Measurements from ENCODE around the gene UBE2H. TPM values are rescaled to one million over a fixed set of nuclear protein-coding genes. Genes with fewer than 3 reads are reported as not detected.

Gene UBE2H
- total RNA-seq (2012; rRNA removed), result 34.6 and 39.2 TPM in 2 replicates
- polyA plus RNA-seq (2012; rRNA removed), result 40.0 and 49.4 TPM in 2 replicates
- 56.6 and 107 TPM in 2 replicates for polyA plus RNA-seq (2012; cell fraction: cytosol; rRNA removed)
- polyA plus RNA-seq (2012; cell fraction: nucleus; rRNA removed; ENCODE audit: low replicate concordance), result 23.4 and 92.0 TPM in 2 replicates
- percentile 97 among the genes with signal in this experiment for Bru-seq, nascent RNA
- BruChase-seq, experiment 1, labeled RNA remaining after a 6-hour chase, result percentile 99 among the genes with signal in this experiment
- percentile 97 among the genes with signal in this experiment for BruChase-seq, experiment 2, labeled RNA remaining after a 2-hour chase
- long read RNA-seq, full-length matches to known transcripts, result 301 of 357 reads
- long read RNA-seq, partial matches to known transcripts, result 4 of 357 reads
- long read RNA-seq, other reads (novel, unspliced or antisense), result 52 of 357 reads

DNA sequence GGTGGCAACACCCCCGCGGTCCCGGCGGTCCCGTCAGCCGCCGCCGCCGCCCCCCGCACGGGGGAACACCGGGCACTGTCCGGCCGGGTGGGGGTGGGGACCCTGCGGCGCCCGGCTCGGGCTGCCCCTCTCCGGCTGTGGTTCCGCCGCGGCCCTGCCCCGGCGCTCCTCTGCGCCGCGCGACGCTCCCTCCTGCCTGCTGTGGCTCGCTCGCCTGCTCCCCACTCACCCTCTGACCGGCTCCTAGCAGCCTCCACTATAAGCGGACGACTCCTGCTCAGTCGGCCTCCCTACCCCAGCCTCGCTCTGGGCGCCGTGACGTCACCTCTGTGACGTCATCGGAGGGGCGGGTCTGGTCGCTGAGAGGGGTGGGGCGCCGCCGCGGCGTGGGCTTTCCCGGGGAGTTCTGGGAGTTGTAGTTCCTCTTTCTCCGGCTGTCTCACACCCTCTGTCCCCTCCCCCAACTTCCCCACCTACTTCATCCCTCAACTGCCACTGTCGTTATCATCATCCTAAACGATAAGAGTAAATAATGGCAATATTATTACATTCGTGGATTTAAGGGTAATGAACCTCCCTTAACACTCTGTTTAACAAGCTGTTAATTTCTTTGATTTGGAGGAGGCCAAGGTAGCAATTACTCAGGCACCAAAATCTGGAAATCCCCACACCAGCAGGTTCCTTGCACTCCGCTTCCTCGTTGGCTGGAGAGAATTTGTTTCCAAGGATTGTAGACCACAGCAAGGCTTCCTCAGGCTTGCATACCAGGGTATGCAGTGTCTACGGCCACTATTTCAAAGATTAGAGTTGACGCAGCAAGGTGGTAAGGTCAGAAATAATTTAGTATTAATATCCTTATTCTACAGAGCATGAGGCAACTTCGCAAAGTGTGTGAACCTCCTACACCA lies at the start of gene UBE2H:
TSS of gene UBE2H (minus strand) at position 308 of the 908 bp plus-strand sequence. CDS start 405 bp downstream, outside the sequence.
- Histone ChIP-seq H2BK120ac (ENCODE audit: low read depth, low read length) (peak within 1 kb of the TSS; percentile 0; the same call in 1 of the 2 replicates), H3K27ac (ENCODE audit: insufficient read depth, low read length) (peak within 1 kb of the TSS; percentile 85), H4K20me1 (ENCODE audit: insufficient read depth, low read length) (peaks cover 26% of the 10 kb centered on the region), H2AFZ (replicated peaks; ENCODE audit: low read length, poor library complexity) (peak within 1 kb of the TSS; percentile 94), H3K23ac (ENCODE audit: low read depth, low read length) (peak within 1 kb of the TSS; percentile 88), H3K56ac (ENCODE audit: extremely low read depth, insufficient read depth, low read length) (peak within 1 kb of the TSS; percentile 75; the same call in 1 of the 2 replicates), H2AK9ac (replicated peaks; ENCODE audit: low read depth, low read length, poor library complexity) (peak within 1 kb of the TSS; percentile 91), H4K91ac (ENCODE audit: insufficient read depth, low read depth, low read length) (peak within 1 kb of the TSS; percentile 72; the same call in 1 of the 2 replicates), H3K14ac (replicated peaks; ENCODE audit: low read depth, low read length) (peak within 1 kb of the TSS; percentile 54), H2BK20ac (ENCODE audit: low read depth, low read length) (peak within 1 kb of the TSS; percentile 28; the same call in 1 of the 2 replicates), H3K4me1 (ENCODE audit: control insufficient read depth, insufficient read depth, low read length) (peaks cover 6% of the 10 kb centered on the region), H3K9me1 (ENCODE audit: insufficient read depth, low read length) (peaks cover 4% of the 10 kb centered on the region; the same call in 1 of the 2 replicates), H3K9me3 (ENCODE audit: control insufficient read depth, insufficient read depth, low read length) (no peaks in the 10 kb centered on the region), H3K4ac (ENCODE audit: low read depth, low read length) (peak within 1 kb of the TSS; percentile 77), H2BK15ac (ENCODE audit: low read depth, low read length) (0 out of 3 replicates have a peak within 1 kb of the TSS, but pooled peaks have one; percentile 2), H2BK5ac (ENCODE audit: low read depth, low read length, poor library complexity, severe bottlenecking) (peak within 1 kb of the TSS; percentile 87), H3K27me3 (ENCODE audit: control insufficient read depth, insufficient read depth, low read length) (no peaks in the 10 kb centered on the region), H3K4me2 (ENCODE audit: low read depth, low read length) (peak within 1 kb of the TSS; percentile 90), H2AK5ac (ENCODE audit: low read depth, low read length) (peak within 1 kb of the TSS; percentile 65), H4K5ac (ENCODE audit: low read depth, low read length) (0 out of 2 replicates have a peak within 1 kb of the TSS, but pooled peaks have one; percentile 11), H3K9ac (ENCODE audit: low read depth, low read length) (peak within 1 kb of the TSS; percentile 96), H3K36me3 (ENCODE audit: control insufficient read depth, insufficient read depth, low read length) (no peaks in the 10 kb centered on the region), H4K8ac (ENCODE audit: low read depth in 2 of 2, low read length in 2 of 2) (peak within 1 kb of the TSS; percentile 36 to 58; a peak in 2 of 4 replicates), H3K18ac (ENCODE audit: low read depth, low read length) (peak within 1 kb of the TSS; percentile 74), H3K4me3 (ENCODE audit: insufficient read depth, low read depth, low read length) (peak within 1 kb of the TSS; percentile 95), H3K79me1 (ENCODE audit: low read depth in 1 of 2, low read length in 2 of 2) (peaks cover 0 to 19% of the 10 kb centered on the region in 2 experiments; a peak in 2 of 4 replicates)
- dilution Hi-C loops (cut with HindIII; ENCODE audit: low sequenced_read_pairs, unreplicated experiment) (no loop called here), in situ Hi-C loops (cut with MboI; ENCODE audit: low sequenced_read_pairs) (no loop called here), intact Hi-C loops (cut with micrococcal nuclease) (loop anchor here (2.0 to 5.0 kb wide), 2 partner anchors 18 to 96 kb away; no protein-coding TSS in a partner anchor)
- BruUV-seq (replicated peaks), result no TSS peak
- TF ChIP-seq RCOR1 (IDR thresholded peaks at IDR 0.05; ENCODE audit: insufficient replicate concordance, low read length) (no peak), NFE2L2 (IDR thresholded peaks at IDR 0.05; ENCODE audit: low read depth, low read length) (no peak), POLR2A (IDR thresholded peaks at IDR 0.05; ENCODE audit: low read depth, low read length) (peak; percentile 85), FOS (IDR thresholded peaks at IDR 0.05; ENCODE audit: low read depth, low read length) (peak; percentile 60), MXI1 (IDR thresholded peaks at IDR 0.05; ENCODE audit: borderline replicate concordance, low read depth, low read length) (no peak), MAZ (IDR thresholded peaks at IDR 0.05; ENCODE audit: borderline replicate concordance, low read depth, low read length) (peak; percentile 62; the same call in 1 of the 2 replicates), CEBPB (IDR thresholded peaks at IDR 0.05; ENCODE audit: low read depth, low read length) (peak; percentile 3; the same call in 1 of the 2 replicates), MAFK (IDR thresholded peaks at IDR 0.05; ENCODE audit: low read depth, low read length) (no peak), CHD1 (IDR thresholded peaks at IDR 0.05; ENCODE audit: low read depth, low read length) (peak; percentile 2; the same call in 1 of the 2 replicates), SMC3 (IDR thresholded peaks at IDR 0.05; ENCODE audit: low read depth, low read length) (no peak), BHLHE40 (IDR thresholded peaks at IDR 0.05; ENCODE audit: low read depth, low read length) (no peak)
- ATAC-seq (ENCODE audit: low read depth) (peak; percentile 72), DNase-seq (peak; percentile 90)
- POLR2A ChIA-PET (ENCODE audit: unreplicated experiment), result no interaction called here
- CTCF ChIA-PET, result interaction anchor here (0.6 kb wide), 1 partner anchor 47 kb away, joined by 5 read pairs; no protein-coding TSS in a partner anchor
- no CpG with 5 or more reads among the region's 58 CpGs for WGBS, 2 experiments (ENCODE audit: extremely low coverage in 2 of 2, insufficient read length in 1 of 2)

Data from IMR-90 (cell line).